Measurements from ENCODE around the gene MEPCE.

DNA sequence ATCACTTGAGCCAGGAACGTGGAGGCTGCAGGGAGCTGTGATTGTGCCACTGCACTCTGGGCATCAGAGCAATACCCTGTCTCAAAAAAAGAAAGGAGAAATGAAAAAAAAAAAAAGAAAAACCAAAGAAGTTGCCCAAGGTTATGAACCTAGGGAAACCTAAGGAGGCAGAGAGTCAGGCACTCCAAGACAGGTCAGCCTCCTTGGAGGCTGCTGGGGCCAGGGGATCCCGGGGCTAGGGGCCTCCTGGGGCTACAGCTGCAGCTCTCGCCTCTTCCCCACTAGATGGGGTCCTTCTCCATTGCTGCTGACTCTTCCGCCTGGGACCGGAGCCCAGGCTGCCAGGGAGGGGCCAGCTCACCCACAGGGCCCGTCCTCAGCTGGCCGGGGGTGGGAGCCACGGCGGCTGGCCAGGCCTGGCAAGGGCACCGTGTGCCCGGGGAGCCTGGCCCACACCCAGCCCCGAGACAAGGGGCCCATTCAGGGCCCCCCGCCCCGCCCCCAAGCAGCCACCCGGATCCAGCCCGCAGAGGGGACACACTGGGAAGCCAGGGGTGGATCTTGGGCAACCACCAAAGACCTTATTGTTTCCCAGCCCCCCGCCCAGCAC lies 36.2 kb downstream of the MEPCE start:
- no peak for TF ChIP-seq EZH2 (optimal IDR thresholded peaks at IDR 0.05; ENCODE audit: low read depth, low read length)
- TF ChIP-seq, protein P1, sequence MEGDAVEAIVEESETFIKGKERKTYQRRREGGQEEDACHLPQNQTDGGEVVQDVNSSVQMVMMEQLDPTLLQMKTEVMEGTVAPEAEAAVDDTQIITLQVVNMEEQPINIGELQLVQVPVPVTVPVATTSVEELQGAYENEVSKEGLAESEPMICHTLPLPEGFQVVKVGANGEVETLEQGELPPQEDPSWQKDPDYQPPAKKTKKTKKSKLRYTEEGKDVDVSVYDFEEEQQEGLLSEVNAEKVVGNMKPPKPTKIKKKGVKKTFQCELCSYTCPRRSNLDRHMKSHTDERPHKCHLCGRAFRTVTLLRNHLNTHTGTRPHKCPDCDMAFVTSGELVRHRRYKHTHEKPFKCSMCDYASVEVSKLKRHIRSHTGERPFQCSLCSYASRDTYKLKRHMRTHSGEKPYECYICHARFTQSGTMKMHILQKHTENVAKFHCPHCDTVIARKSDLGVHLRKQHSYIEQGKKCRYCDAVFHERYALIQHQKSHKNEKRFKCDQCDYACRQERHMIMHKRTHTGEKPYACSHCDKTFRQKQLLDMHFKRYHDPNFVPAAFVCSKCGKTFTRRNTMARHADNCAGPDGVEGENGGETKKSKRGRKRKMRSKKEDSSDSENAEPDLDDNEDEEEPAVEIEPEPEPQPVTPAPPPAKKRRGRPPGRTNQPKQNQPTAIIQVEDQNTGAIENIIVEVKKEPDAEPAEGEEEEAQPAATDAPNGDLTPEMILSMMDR (IDR thresholded peaks at IDR 0.05; ENCODE audit: low read length) = no peak
